Thoracic aorta (tissue), 2 donors: Measurements from ENCODE around the gene FBLN2. TPM values are rescaled to one million over a fixed set of nuclear protein-coding genes. Genes with fewer than 3 reads are reported as not detected.
"Not testable (repeated sequence)": the region's sequence is repeated elsewhere in the genome, so short reads cannot be mapped to it uniquely, and the experiment has no call there.

Source experiments
- ATAC-seq: fragments of 150-250 bp; one replicate; pipeline ENCODE4 v1.8.0; 2017; ENCODE audit warnings: low read depth; ENCODE audit not compliant: insufficient number of reproducible peaks, low FRiP score
- DNase-seq: peaks from one replicate; pipeline ENCODE4 v3.0.0-alpha.2; 2020; ENCODE audit warnings: low spot score
- H3K27ac ChIP-seq, 2 donors: fragments of 200-600 bp; sonication (generic); 1 replicate in 1 of 2; 2 replicates in 1 of 2; pipeline ENCODE4 v1.5.1; 2016; ENCODE audit warnings: mild to moderate bottlenecking in 2 of 2, moderate library complexity in 2 of 2
- H3K27me3 ChIP-seq: fragments of 200-600 bp; sonication (generic); replicated peaks from 2 replicates; pipeline ENCODE4 v1.6.0; 2016; ENCODE audit warnings: mild to moderate bottlenecking; ENCODE audit not compliant: insufficient read depth
- H3K36me3 ChIP-seq: fragments of 200-600 bp; sonication (generic); one replicate; pipeline ENCODE4 v1.5.1; 2016
- H3K4me1 ChIP-seq, 2 donors: fragments of 200-600 bp; sonication (generic); 1 replicate in 1 of 2; 2 replicates in 1 of 2; pipeline versions ENCODE4 v1.5.1 to v1.6.0; 2016; ENCODE audit warnings: low read depth in 2 of 2, mild to moderate bottlenecking in 1 of 2; ENCODE audit not compliant: control insufficient read depth in 1 of 2
- H3K4me3 ChIP-seq: fragments of 200-600 bp; sonication (generic); 2 replicates; pipeline ENCODE4 v1.5.1; 2016; ENCODE audit warnings: mild to moderate bottlenecking
- H3K9me3 ChIP-seq: fragments of 200-600 bp; sonication (generic); 2 replicates; pipeline ENCODE4 v1.5.1; 2016
- total RNA-seq, 2 donors: library from RNA; depleted of rRNA; stranded (reverse); fragments of >200 nt; gene quantifications; one replicate each; pipeline versions ENCODE4 v1.1.0 to v1.2.3, GENCODE V29; 2016
- TF ChIP-seq, protein P1 (sequence below): fragments of 200-600 bp; sonication (generic); IDR thresholded peaks from one replicate; pipeline ENCODE4 v1.5.1; 2019; ENCODE audit warnings: antibody characterized with exemption

The FBLN2 gene
- total RNA-seq, 2 donors from 2014 or later: 233 to 328 TPM

DNA sequence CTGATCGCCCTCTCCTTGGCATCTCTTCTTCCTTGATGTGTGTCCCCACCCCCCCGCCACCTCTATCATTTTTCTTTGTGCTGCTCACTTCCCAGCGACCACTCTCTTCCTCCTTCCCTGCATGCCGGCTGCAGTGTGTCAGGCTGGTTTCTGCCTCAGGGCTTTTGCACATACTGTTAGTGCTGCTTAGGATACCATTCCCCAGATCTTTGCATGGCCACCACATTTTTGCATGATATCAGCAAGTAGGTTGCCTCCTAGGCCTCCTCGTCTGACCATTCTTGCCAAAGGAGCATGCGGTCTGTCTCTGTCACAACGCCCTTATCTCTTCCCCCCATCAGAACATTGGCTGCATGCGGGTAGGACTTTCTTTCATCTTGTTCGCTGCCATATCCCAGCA is 12.5 kb downstream of the FBLN2 start:
- H3K36me3 ChIP-seq: no peaks in the 10 kb centered on the region
- TF ChIP-seq, protein P1, sequence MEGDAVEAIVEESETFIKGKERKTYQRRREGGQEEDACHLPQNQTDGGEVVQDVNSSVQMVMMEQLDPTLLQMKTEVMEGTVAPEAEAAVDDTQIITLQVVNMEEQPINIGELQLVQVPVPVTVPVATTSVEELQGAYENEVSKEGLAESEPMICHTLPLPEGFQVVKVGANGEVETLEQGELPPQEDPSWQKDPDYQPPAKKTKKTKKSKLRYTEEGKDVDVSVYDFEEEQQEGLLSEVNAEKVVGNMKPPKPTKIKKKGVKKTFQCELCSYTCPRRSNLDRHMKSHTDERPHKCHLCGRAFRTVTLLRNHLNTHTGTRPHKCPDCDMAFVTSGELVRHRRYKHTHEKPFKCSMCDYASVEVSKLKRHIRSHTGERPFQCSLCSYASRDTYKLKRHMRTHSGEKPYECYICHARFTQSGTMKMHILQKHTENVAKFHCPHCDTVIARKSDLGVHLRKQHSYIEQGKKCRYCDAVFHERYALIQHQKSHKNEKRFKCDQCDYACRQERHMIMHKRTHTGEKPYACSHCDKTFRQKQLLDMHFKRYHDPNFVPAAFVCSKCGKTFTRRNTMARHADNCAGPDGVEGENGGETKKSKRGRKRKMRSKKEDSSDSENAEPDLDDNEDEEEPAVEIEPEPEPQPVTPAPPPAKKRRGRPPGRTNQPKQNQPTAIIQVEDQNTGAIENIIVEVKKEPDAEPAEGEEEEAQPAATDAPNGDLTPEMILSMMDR: no peak
- no peaks in the 10 kb centered on the region for H3K9me3 ChIP-seq
- no peak overlapping the region for H3K4me3 ChIP-seq
- H3K4me1 ChIP-seq: peaks cover 0 to 10% of the 10 kb centered on the region in 2 donors
- ATAC-seq (no peak), DNase-seq (no peak)
- no peaks in the 10 kb centered on the region for H3K27me3 ChIP-seq
- no peak overlapping the region for H3K27ac ChIP-seq

DNA sequence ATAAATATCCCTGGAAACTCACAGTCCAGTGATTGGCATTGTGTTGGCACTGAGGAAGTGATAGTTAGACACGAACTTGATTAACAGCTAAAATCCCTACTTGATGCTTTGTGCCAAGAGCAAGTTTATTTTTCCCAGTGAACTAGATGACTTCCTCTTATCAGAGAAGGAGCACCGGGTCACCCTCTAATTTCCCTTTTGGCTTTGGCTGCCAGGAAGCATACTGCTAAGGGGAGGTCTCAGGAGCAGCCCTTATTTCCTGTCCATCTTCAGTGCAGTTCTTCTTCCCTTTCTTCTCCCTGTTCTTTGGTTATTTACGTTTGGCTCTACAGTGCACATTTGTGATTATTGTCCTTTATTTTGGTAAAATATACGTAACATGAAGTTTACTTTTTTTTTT is 13.0 kb downstream of the FBLN2 start:
- Histone ChIP-seq H3K27me3 (no peaks in the 10 kb centered on the region), H3K36me3 (no peaks in the 10 kb centered on the region), H3K4me3 (no peak overlapping the region), H3K9me3 (no peaks in the 10 kb centered on the region), H3K27ac (no peak overlapping the region), H3K4me1 (peaks cover 0 to 10% of the 10 kb centered on the region in 2 donors)
- TF ChIP-seq, protein P1: no peak
- no peak for DNase-seq
- no peak for ATAC-seq

DNA sequence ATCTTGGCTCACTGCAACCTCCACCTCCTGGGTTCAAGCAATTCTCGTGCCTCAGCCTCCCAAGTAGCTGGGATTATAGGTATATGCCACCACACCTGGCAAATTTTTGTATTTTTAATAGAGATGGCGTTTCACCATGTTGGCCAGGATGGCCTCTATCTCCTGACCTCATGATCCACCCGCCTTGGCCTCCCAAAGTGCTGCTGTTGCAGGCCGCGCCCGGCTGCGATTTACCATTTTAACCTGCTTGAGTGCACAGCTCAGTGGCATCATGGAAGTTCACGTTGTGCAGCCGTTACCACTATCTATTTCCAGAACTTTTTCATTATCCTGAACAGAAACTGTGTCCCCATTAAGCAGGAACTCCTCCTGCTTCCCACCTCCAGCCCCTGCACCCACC is 13.5 kb downstream of the FBLN2 start:
- ATAC-seq: not testable (repeated sequence)

DNA sequence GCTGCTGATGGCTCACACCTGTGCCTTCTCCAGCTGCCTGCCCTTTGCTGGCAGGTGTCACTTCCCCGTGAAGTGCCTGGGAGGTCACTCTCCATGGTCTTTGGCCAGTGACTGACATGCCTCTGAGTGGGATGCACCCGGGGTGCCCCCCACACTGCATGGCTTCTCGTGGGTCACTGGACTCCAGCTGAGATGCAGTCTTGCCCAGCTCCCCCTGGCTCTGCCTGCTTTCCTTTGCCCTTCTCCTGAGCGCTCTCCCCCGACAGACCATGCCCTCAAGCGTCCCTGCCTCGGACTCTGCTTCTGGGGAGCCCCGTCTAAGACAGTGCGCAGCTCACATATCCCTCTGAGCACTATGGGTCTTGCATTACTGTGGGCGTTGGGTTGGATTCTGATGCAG is 14.4 kb downstream of the FBLN2 start:
- Histone ChIP-seq H3K36me3 (no peaks in the 10 kb centered on the region), H3K27ac (no peak overlapping the region), H3K4me3 (no peak overlapping the region), H3K9me3 (no peaks in the 10 kb centered on the region), H3K27me3 (no peaks in the 10 kb centered on the region), H3K4me1 (peaks cover 0 to 10% of the 10 kb centered on the region in 2 donors)
- DNase-seq: no peak
- no peak for ATAC-seq
- TF ChIP-seq, protein P1: no peak

More for the DNA sequence above, 13.5 kb downstream of the FBLN2 start:
- not testable (repeated sequence) for H3K27ac ChIP-seq, DNase-seq, H3K4me3 ChIP-seq, H3K36me3 ChIP-seq, H3K27me3 ChIP-seq, H3K9me3 ChIP-seq
- peaks cover 0 to 10% of the 10 kb centered on the region in 2 donors for H3K4me1 ChIP-seq

DNA sequence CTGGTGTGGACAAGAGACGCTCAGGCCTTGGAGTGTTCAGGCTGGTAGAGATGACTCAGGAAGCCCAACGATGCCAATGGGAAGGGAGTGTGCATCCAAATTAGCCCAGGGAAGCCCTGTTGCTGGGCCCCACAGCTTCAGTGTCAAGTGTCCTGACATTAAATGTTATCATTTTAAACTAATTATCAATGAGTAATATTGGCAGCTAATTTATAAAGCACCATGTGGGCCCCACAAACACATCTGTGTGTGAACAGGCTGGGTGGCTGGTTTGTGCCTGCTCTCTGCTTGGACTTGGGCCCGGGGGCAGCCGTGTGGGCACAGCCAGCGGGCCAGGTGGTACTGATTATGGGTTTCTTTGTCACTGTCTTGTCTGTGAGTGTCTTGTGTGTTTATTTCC is 15.0 kb downstream of the FBLN2 start:
- H3K27ac ChIP-seq: no peak overlapping the region
- TF ChIP-seq, protein P1: no peak
- ATAC-seq (no peak), DNase-seq (no peak)
- no peaks in the 10 kb centered on the region for H3K9me3 ChIP-seq
- no peak overlapping the region for H3K4me3 ChIP-seq
- H3K4me1 ChIP-seq: peaks cover 0 to 10% of the 10 kb centered on the region in 2 donors
- H3K27me3 ChIP-seq: no peaks in the 10 kb centered on the region
- H3K36me3 ChIP-seq: no peaks in the 10 kb centered on the region
